ENCODE results near the gene MTSS2.
"Not testable (repeated sequence)": the region's sequence is repeated elsewhere in the genome, so short reads cannot be mapped to it uniquely, and the experiment has no call there.

The MTSS2 gene

GRCh38 chr16:70675851-70676513 lies 9.9 kb downstream of the MTSS2 start:
- Histone ChIP-seq H3K9me3 (replicated peaks in 1 of 2; ENCODE audit: control insufficient read depth in 2 of 2, insufficient read depth in 1 of 2, low read depth in 1 of 2, low read length in 2 of 2) (no peaks in the 10 kb centered on the region), H3K4me2 (ENCODE audit: insufficient read depth, low read length, poor library complexity, severe bottlenecking) (no peak overlapping the region), H2AK5ac (ENCODE audit: low read depth, low read length) (no peak overlapping the region), H3K14ac (ENCODE audit: low read length) (peak overlapping the region; percentile 8), H4K91ac (ENCODE audit: low read depth, low read length, poor library complexity) (no peak overlapping the region), H3K79me1 (ENCODE audit: low read depth, low read length) (peaks cover 11% of the 10 kb centered on the region), H3K4ac (ENCODE audit: low read length) (no peak overlapping the region), H3K18ac (ENCODE audit: low read length) (no peak overlapping the region), H2BK120ac (ENCODE audit: low read depth, low read length) (no peak overlapping the region), H2BK15ac (ENCODE audit: low read length) (no peak overlapping the region), H4K8ac (ENCODE audit: low read depth, low read length) (no peak overlapping the region), H3K27me3 (ENCODE audit: control insufficient read depth in 3 of 3, insufficient read depth in 3 of 3, low read depth in 1 of 3, low read length in 3 of 3) (no peaks in the 10 kb centered on the region), H2BK5ac (ENCODE audit: low read length) (no peak overlapping the region), H3K27ac (replicated peaks; ENCODE audit: low read length) (no peak overlapping the region), H3K4me3 (ENCODE audit: low read length in 2 of 2) (peak overlapping the region in 1 of 2 donors; percentile 42), H3K23ac (ENCODE audit: low read depth, low read length, poor library complexity) (no peak overlapping the region), H3K9ac (ENCODE audit: low read depth, low read length, poor library complexity) (no peak overlapping the region), H2AFZ (ENCODE audit: low read length) (no peak overlapping the region), H3K36me3 (replicated peaks in 1 of 2; ENCODE audit: control insufficient read depth in 2 of 2, insufficient read depth in 2 of 2, low read length in 2 of 2) (peaks cover 31 to 95% of the 10 kb centered on the region in 2 donors), H2BK12ac (ENCODE audit: low read length) (no peak overlapping the region), H3K4me1 (ENCODE audit: control insufficient read depth in 2 of 2, insufficient read depth in 1 of 2, low read depth in 1 of 2, low read length in 2 of 2) (peaks cover 0 to 5% of the 10 kb centered on the region in 2 donors)
- no CpG with 5 or more reads among the region's 7 CpGs for WGBS, 2 donors (ENCODE audit: extremely low coverage in 2 of 2, insufficient read length in 2 of 2, insufficient replicate concordance in 1 of 2)
- DNase-seq (ENCODE audit: low spot score): no peak

DNA sequence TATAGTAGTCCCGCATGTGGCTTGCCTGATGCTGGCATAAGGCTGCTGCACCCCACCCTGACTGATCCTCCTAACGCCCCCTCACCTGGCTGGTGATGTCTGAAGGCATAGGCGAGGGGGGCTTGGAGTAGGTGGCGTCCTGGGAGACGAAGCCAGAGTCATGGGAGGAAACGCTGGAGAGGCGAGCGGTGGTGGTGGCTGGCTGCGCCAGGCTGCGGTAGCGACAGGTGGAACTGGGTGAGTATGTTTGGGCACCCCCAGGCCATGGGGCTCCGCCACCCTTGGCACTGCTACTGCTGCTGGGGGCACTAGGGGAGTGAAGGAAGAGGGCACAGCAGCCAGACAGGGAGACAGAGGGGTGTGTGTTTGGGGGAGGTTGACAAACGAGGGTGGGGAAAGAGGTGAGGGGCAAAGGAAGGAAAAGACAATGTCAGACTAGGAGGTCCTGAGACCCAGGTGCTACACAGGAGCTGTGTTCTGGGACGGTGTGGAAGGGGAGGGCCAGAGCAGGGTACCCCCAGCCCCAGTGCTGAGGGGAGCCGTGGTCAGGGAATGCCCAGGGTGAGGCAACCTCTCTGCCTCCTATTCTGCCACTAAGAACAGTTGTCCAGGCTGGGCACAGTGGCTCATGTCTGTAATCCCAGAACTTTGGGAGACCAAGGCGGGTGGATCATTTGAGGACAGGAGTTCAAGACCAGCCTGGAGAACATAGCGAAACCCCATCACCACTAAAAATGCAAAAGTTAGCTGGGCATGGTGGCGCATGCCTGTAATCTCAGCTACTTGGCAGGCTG lies 11.4 kb downstream of the MTSS2 start:
- peak overlapping the region; percentile 22 for H4K91ac ChIP-seq (ENCODE audit: low read depth, low read length, poor library complexity)
- H2BK5ac ChIP-seq (ENCODE audit: low read length): no peak overlapping the region
- no peak overlapping the region for H3K14ac ChIP-seq (ENCODE audit: low read length)
- no peak overlapping the region for H3K4ac ChIP-seq (ENCODE audit: low read length)
- H3K79me1 ChIP-seq (ENCODE audit: low read depth, low read length): peaks cover 4% of the 10 kb centered on the region
- H3K18ac ChIP-seq (ENCODE audit: low read length): no peak overlapping the region
- peak overlapping the region; percentile 17 for H4K8ac ChIP-seq (ENCODE audit: low read depth, low read length)
- no peak for DNase-seq (ENCODE audit: low spot score)
- no peak overlapping the region for H3K27ac ChIP-seq (replicated peaks; ENCODE audit: low read length)
- peaks cover 0 to 13% of the 10 kb centered on the region in 2 donors for H3K9me3 ChIP-seq (replicated peaks in 1 of 2; ENCODE audit: control insufficient read depth in 2 of 2, insufficient read depth in 1 of 2, low read depth in 1 of 2, low read length in 2 of 2)
- no peaks in the 10 kb centered on the region for H3K4me1 ChIP-seq (ENCODE audit: control insufficient read depth in 2 of 2, insufficient read depth in 1 of 2, low read depth in 1 of 2, low read length in 2 of 2)
- H2AFZ ChIP-seq (ENCODE audit: low read length): no peak overlapping the region
- H3K23ac ChIP-seq (ENCODE audit: low read depth, low read length, poor library complexity): peak overlapping the region; percentile 85
- no peak overlapping the region for H2AK5ac ChIP-seq (ENCODE audit: low read depth, low read length)
- no CpG with 5 or more reads among the region's 18 CpGs for WGBS, 2 donors (ENCODE audit: extremely low coverage in 2 of 2, insufficient read length in 2 of 2, insufficient replicate concordance in 1 of 2)
- peak overlapping the region; percentile 77 for H3K9ac ChIP-seq (ENCODE audit: low read depth, low read length, poor library complexity)
- no peak overlapping the region for H2BK12ac ChIP-seq (ENCODE audit: low read length)
- no peaks in the 10 kb centered on the region for H3K27me3 ChIP-seq (ENCODE audit: control insufficient read depth in 3 of 3, insufficient read depth in 3 of 3, low read depth in 1 of 3, low read length in 3 of 3)
- H3K4me3 ChIP-seq (ENCODE audit: low read length in 2 of 2): no peak overlapping the region
- H2BK15ac ChIP-seq (ENCODE audit: low read length): no peak overlapping the region
- no peak overlapping the region for H2BK120ac ChIP-seq (ENCODE audit: low read depth, low read length)
- no peak overlapping the region for H3K4me2 ChIP-seq (ENCODE audit: insufficient read depth, low read length, poor library complexity, severe bottlenecking)
- H3K36me3 ChIP-seq (replicated peaks in 1 of 2; ENCODE audit: control insufficient read depth in 2 of 2, insufficient read depth in 2 of 2, low read length in 2 of 2): peaks cover 35 to 99% of the 10 kb centered on the region in 2 donors

GRCh38 chr16:70670938-70671337 lies 14.9 kb downstream of the MTSS2 start:
- H3K79me1 ChIP-seq (ENCODE audit: low read depth, low read length); H3K14ac ChIP-seq (ENCODE audit: low read length); H3K23ac ChIP-seq (ENCODE audit: low read depth, low read length, poor library complexity); H3K18ac ChIP-seq (ENCODE audit: low read length); H3K27ac ChIP-seq (replicated peaks; ENCODE audit: low read length); H3K9ac ChIP-seq (ENCODE audit: low read depth, low read length, poor library complexity); H3K4me3 ChIP-seq (ENCODE audit: low read length in 2 of 2); H2BK15ac ChIP-seq (ENCODE audit: low read length); H4K8ac ChIP-seq (ENCODE audit: low read depth, low read length); H3K4me1 ChIP-seq (ENCODE audit: control insufficient read depth in 2 of 2, insufficient read depth in 1 of 2, low read depth in 1 of 2, low read length in 2 of 2); H3K27me3 ChIP-seq (ENCODE audit: control insufficient read depth in 3 of 3, insufficient read depth in 3 of 3, low read depth in 1 of 3, low read length in 3 of 3); H2BK120ac ChIP-seq (ENCODE audit: low read depth, low read length); DNase-seq (ENCODE audit: low spot score); H3K4ac ChIP-seq (ENCODE audit: low read length); H4K91ac ChIP-seq (ENCODE audit: low read depth, low read length, poor library complexity); H2BK12ac ChIP-seq (ENCODE audit: low read length); H2BK5ac ChIP-seq (ENCODE audit: low read length); H2AK5ac ChIP-seq (ENCODE audit: low read depth, low read length); H2AFZ ChIP-seq (ENCODE audit: low read length); H3K4me2 ChIP-seq (ENCODE audit: insufficient read depth, low read length, poor library complexity, severe bottlenecking): not testable (repeated sequence)
- Histone ChIP-seq H3K9me3 (replicated peaks in 1 of 2; ENCODE audit: control insufficient read depth in 2 of 2, insufficient read depth in 1 of 2, low read depth in 1 of 2, low read length in 2 of 2) (peaks cover 7 to 28% of the 10 kb centered on the region in 2 donors), H3K36me3 (replicated peaks in 1 of 2; ENCODE audit: control insufficient read depth in 2 of 2, insufficient read depth in 2 of 2, low read length in 2 of 2) (peaks cover 31 to 99% of the 10 kb centered on the region in 2 donors)
- no CpG with 5 or more reads among the region's 4 CpGs for WGBS, 2 donors (ENCODE audit: extremely low coverage in 2 of 2, insufficient read length in 2 of 2, insufficient replicate concordance in 1 of 2)

DNA sequence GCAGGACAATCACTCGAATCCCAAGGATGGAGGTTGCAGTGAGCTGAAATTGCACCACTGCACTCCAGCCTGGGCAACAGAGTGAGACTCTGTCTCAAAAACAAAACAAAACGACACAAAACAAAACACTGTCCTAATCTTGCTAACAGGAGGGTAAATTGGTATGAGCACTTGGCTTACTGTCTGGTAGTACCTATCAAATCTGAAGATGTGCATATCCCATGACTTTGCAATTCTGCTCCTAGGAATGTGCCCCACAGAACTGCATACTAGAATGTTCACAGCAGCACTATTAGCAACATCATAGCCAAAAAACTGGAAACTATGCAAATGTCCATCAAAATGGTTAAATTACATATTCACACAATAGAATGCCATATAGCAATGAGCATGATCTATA lies 15.7 kb downstream of the MTSS2 start:
- H3K14ac ChIP-seq (ENCODE audit: low read length): no peak overlapping the region
- H2AK5ac ChIP-seq (ENCODE audit: low read depth, low read length): no peak overlapping the region
- H4K91ac ChIP-seq (ENCODE audit: low read depth, low read length, poor library complexity): no peak overlapping the region
- H3K23ac ChIP-seq (ENCODE audit: low read depth, low read length, poor library complexity): no peak overlapping the region
- no peak overlapping the region for H2AFZ ChIP-seq (ENCODE audit: low read length)
- no peak for DNase-seq (ENCODE audit: low spot score)
- peaks cover 3% of the 10 kb centered on the region for H3K79me1 ChIP-seq (ENCODE audit: low read depth, low read length)
- H3K27ac ChIP-seq (replicated peaks; ENCODE audit: low read length): no peak overlapping the region
- no peak overlapping the region for H3K18ac ChIP-seq (ENCODE audit: low read length)
- H2BK12ac ChIP-seq (ENCODE audit: low read length): no peak overlapping the region
- H3K4ac ChIP-seq (ENCODE audit: low read length): no peak overlapping the region
- no peak overlapping the region for H3K9ac ChIP-seq (ENCODE audit: low read depth, low read length, poor library complexity)
- peaks cover 33 to 99% of the 10 kb centered on the region in 2 donors for H3K36me3 ChIP-seq (replicated peaks in 1 of 2; ENCODE audit: control insufficient read depth in 2 of 2, insufficient read depth in 2 of 2, low read length in 2 of 2)
- H3K4me2 ChIP-seq (ENCODE audit: insufficient read depth, low read length, poor library complexity, severe bottlenecking): no peak overlapping the region
- no peak overlapping the region for H2BK120ac ChIP-seq (ENCODE audit: low read depth, low read length)
- H3K27me3 ChIP-seq (ENCODE audit: control insufficient read depth in 3 of 3, insufficient read depth in 3 of 3, low read depth in 1 of 3, low read length in 3 of 3): no peaks in the 10 kb centered on the region
- no peak overlapping the region for H3K4me3 ChIP-seq (ENCODE audit: low read length in 2 of 2)
- H4K8ac ChIP-seq (ENCODE audit: low read depth, low read length): no peak overlapping the region
- WGBS, 2 donors (ENCODE audit: extremely low coverage in 2 of 2, insufficient read length in 2 of 2, insufficient replicate concordance in 1 of 2): no CpG with 5 or more reads among the region's 2 CpGs
- no peak overlapping the region for H2BK5ac ChIP-seq (ENCODE audit: low read length)
- H2BK15ac ChIP-seq (ENCODE audit: low read length): no peak overlapping the region
- no peaks in the 10 kb centered on the region for H3K4me1 ChIP-seq (ENCODE audit: control insufficient read depth in 2 of 2, insufficient read depth in 1 of 2, low read depth in 1 of 2, low read length in 2 of 2)
- peaks cover 7 to 28% of the 10 kb centered on the region in 2 donors for H3K9me3 ChIP-seq (replicated peaks in 1 of 2; ENCODE audit: control insufficient read depth in 2 of 2, insufficient read depth in 1 of 2, low read depth in 1 of 2, low read length in 2 of 2)
